ENCODE data around the gene NAV2.

DNA sequence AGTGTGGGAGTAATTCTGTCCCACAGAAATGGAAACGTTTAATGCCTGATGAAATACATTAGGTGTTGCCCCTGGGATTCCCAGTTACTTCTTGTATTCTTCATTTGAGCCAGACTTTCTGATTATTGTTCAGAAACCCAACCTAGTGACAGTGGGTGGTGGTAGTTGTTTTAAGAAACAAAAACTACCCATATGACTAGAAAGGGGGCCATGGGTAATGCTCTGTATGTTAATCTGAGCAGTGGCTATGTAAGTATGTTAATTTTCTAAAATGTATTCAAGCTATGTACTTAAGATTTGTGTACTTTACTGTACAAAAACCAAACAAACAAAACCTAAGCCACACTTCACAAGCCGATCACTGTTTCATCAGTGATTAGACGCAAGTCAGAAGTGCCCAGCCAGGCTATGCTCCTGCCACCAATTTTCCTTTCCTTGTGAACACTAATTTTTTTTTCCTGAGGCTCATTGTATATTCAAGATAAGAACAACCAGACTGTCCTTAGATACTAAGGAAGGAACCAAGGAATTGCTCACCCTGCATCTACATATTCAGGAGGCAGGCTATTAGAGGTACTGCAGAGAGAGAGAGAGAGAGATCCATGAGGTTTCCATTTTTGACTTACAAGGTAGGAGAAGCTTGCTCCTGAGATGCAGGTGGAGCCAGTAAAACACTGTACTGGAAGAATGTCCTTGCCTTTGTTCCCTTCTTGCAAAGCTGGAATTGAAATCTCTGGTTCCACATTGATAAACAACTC lies 324.9 kb downstream of the NAV2 start:
- TF ChIP-seq, protein P1, sequence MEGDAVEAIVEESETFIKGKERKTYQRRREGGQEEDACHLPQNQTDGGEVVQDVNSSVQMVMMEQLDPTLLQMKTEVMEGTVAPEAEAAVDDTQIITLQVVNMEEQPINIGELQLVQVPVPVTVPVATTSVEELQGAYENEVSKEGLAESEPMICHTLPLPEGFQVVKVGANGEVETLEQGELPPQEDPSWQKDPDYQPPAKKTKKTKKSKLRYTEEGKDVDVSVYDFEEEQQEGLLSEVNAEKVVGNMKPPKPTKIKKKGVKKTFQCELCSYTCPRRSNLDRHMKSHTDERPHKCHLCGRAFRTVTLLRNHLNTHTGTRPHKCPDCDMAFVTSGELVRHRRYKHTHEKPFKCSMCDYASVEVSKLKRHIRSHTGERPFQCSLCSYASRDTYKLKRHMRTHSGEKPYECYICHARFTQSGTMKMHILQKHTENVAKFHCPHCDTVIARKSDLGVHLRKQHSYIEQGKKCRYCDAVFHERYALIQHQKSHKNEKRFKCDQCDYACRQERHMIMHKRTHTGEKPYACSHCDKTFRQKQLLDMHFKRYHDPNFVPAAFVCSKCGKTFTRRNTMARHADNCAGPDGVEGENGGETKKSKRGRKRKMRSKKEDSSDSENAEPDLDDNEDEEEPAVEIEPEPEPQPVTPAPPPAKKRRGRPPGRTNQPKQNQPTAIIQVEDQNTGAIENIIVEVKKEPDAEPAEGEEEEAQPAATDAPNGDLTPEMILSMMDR (IDR thresholded peaks at IDR 0.05; ENCODE audit: borderline replicate concordance, extremely low read depth, low read length, poor library complexity, severe bottlenecking): no peak
- TF ChIP-seq EZH2 (IDR thresholded peaks at IDR 0.05; ENCODE audit: borderline replicate concordance, low read depth, low read length, severe bottlenecking): no peak

Data from DND-41 (cell line).